Fibroblast of mammary gland (primary cell): ENCODE data around the gene CTXND2.

Experiments
- DNase-seq: peaks from one replicate; pipeline ENCODE4 v3.0.0-alpha.2; 2010; ENCODE audit warnings: low read depth
- H3K4me3 ChIP-seq: 2 replicates; pipeline ENCODE4 v1.5.1; 2011; ENCODE audit warnings: low read depth, mild to moderate bottlenecking, low read length, moderate library complexity; ENCODE audit not compliant: control insufficient read depth
- CTCF ChIP-seq: conservative IDR thresholded peaks from 2 replicates; pipeline ENCODE4 v1.5.1; 2011; ENCODE audit warnings: low read depth, low read length, inconsistent platforms; ENCODE audit not compliant: control insufficient read depth, insufficient read depth

The CTXND2 gene

GRCh38 chr1:150902346-150902745 is 15.4 kb downstream of the CTXND2 start:
- no peak for TF ChIP-seq CTCF
- H3K4me3 ChIP-seq: no peak overlapping the region
- no peak for DNase-seq

- no peak for TF ChIP-seq CTCF
- no peak overlapping the region for H3K4me3 ChIP-seq
- no peak for DNase-seq
Measured at GRCh38 chr1:150902751-150903150, 15.8 kb downstream of the CTXND2 start.

DNA sequence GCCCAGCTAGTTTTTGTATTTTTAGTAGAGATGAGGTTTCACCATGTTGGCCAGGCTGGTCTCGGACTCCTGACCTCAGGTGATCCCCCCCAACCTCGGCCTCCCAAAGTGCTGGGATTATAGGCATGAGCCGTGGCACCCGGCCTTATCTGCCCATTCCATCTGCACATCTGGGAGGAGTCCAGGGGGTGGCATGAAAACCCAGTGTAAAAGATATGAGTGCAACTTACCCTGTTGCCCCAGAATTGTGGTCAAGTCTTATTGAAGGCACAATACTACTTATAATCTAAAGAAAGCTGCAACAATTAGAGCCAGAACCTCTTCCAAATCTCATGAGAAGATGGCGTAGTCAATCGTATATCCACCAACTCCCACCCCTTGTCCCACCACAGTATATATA is 18.4 kb downstream of the CTXND2 start:
- no peak for DNase-seq
- TF ChIP-seq CTCF: no peak
- no peak overlapping the region for H3K4me3 ChIP-seq

- TF ChIP-seq CTCF: no peak
- no peak for DNase-seq
- H3K4me3 ChIP-seq: no peak overlapping the region
Measured at GRCh38 chr1:150906329-150906728, 19.4 kb downstream of the CTXND2 start.

GRCh38 chr1:150906813-150907212 is 19.9 kb downstream of the CTXND2 start:
- DNase-seq: no peak
- no peak overlapping the region for H3K4me3 ChIP-seq
- TF ChIP-seq CTCF: no peak

- no peak for DNase-seq
- no peak for TF ChIP-seq CTCF
- no peak overlapping the region for H3K4me3 ChIP-seq
Measured at GRCh38 chr1:150909585-150910180, 22.7 kb downstream of the CTXND2 start.

DNA sequence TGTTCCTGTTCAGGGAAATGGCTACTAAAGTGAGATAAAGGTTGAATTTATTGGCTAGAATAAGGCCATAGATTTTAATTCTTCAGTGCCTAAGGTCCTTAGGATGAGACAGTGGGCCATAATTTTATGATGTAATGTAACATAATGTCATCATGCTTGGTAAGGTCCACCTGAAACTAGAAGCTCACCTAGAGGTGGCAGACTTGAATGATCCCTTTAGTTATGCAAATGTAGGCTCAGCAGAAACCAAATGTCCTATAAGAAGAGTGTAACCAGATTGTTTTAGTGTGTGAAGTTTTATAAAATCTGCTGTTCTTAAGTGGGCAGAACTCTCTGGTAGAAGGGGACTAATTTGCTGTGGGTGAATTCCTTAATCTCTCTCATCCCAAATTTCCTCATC is 25.7 kb downstream of the CTXND2 start:
- TF ChIP-seq CTCF: no peak
- no peak for DNase-seq
- H3K4me3 ChIP-seq: no peak overlapping the region
